Choroid plexus epithelial cell (primary cell): ENCODE measurements around the gene CACNB4.

Source experiments
- DNase-seq: peaks from one replicate; pipeline ENCODE4 v3.0.0-alpha.2; 2010; ENCODE audit warnings: low read depth
- H3K4me3 ChIP-seq: 2 replicates; pipeline ENCODE4 v1.5.1; 2011; ENCODE audit warnings: low read depth, mild to moderate bottlenecking, control low read depth, low read length, moderate library complexity
- CTCF ChIP-seq: conservative IDR thresholded peaks from 2 replicates; pipeline ENCODE4 v1.5.1; 2011; ENCODE audit warnings: low read depth, mild to moderate bottlenecking, control low read depth, inconsistent platforms, low read length, moderate library complexity

Gene CACNB4

DNA sequence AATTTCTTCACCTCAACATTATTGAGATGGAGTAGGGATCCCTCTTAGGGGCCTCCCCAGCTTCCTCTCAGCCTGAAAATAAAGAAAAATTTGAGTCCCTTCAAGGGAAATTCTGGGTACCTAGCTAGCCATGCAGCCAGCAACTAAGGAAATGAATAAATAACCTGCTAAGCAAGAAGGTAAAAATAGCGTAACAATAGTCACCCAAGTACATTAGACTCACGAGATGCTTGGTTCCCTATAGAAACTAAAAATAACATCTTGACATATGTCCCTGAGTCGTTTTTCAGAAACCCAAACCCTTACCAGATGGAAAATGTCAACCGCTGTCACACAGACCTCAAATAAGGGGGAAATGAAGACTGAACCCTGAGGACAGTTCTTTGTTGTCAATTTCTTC lies 51.9 kb downstream of the CACNB4 start:
- TF ChIP-seq CTCF, result no peak
- H3K4me3 ChIP-seq, result no peak overlapping the region

GRCh38 chr2:152042636-152043615 lies 55.9 kb downstream of the CACNB4 start:
- DNase-seq, result no peak
- TF ChIP-seq CTCF, result no peak
- H3K4me3 ChIP-seq, result no peak overlapping the region

More for the DNA sequence above, 51.9 kb downstream of the CACNB4 start:
- DNase-seq, result no peak

GRCh38 chr2:152038441-152038958 lies 60.3 kb downstream of the CACNB4 start:
- no peak for TF ChIP-seq CTCF
- DNase-seq, result no peak
- no peak overlapping the region for H3K4me3 ChIP-seq

GRCh38 chr2:152037743-152038435 lies 61.0 kb downstream of the CACNB4 start:
- no peak for TF ChIP-seq CTCF
- DNase-seq, result no peak
- H3K4me3 ChIP-seq, result no peak overlapping the region

DNA sequence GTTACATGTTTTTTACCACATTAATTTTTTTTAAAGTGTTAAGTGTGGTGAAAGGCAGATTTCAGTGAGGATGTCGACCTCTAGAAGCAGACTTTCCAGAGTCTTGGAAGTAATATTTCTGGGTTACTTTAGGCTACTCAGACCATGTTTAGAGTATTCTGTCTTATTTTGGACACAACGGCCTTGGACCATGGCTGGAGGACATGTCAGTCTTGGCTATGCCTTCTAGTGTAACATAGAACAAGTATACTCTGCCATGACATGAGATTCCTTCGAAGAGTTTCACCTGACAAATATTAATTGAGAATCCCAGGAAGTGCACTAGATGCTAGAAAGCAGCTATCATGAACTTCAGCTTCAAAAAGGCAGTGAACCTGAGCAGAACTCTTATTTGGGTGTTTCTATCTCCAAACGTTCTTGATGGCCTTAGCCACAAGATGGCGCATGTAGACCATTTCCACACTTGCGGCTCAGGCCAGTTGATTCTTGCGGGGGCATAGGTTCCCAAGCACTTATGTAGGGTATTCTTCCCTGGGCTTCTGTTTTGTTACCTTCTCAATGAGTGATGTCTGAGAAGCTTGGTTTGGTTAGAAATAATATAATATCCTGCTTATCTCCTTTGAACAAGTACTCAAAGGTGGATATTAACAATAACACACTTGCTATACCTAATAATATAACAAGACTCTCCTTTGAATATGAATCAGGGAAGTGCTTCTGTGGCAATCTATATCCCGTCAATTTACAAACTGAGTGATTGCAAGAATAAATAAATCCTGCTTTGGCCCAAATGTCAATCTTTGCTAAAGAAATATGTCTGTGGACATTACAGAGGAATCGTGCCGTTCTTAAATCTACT lies 62.0 kb downstream of the CACNB4 start:
- peak; percentile 95 for TF ChIP-seq CTCF
- H3K4me3 ChIP-seq, result no peak overlapping the region
- peak; percentile 87 for DNase-seq

DNA sequence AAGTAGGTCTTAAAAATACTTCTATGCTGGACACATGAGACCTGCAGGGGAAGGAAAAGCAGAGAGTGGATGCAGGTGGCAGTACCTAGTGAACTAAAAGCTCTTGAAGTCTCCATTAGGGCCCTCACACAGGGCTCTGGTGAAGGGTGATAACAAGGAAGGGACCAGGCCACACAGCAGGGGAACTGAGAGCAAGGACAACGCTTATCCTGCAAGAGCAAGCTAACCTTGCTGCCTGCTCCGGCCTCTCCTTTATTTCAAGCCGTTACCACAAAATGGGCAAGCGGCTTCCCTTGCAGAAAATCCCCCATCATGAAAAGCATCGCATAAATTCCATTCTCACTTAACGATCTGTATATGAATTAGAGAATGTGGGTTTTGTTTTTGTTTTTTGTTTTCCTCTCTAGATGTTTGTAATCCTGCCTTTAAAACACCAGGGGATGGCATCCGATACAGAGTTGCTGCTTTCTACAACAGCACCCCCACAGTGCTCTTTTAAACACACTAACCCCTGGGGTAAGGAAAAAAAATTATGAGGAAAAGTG lies 64.5 kb downstream of the CACNB4 start:
- no peak for TF ChIP-seq CTCF
- H3K4me3 ChIP-seq, result no peak overlapping the region
- DNase-seq, result no peak
